CD14-positive monocyte (primary cell): ENCODE data around the gene TLX1. TPM values are rescaled to one million over a fixed set of nuclear protein-coding genes. Genes with fewer than 3 reads are reported as not detected.

Experiments used
- DNase-seq, 3 donors: peaks; one replicate each; pipeline ENCODE4 v3.0.0-alpha.2; 2011 to 2022
- H2AFZ ChIP-seq: 2 replicates; pipeline ENCODE4 v1.6.0; 2012; ENCODE audit warnings: mild to moderate bottlenecking, low read depth, low read length, inconsistent platforms; ENCODE audit not compliant: insufficient read depth, poor library complexity, severe bottlenecking
- H3K27ac ChIP-seq, 2 donors: 1 replicate in 1 of 2; 2 replicates in 1 of 2; pipeline ENCODE4 v1.5.1; 2012 to 2013; ENCODE audit warnings: low read length in 2 of 2, control low read depth in 1 of 2, inconsistent platforms in 1 of 2, low read depth in 1 of 2, mild to moderate bottlenecking in 1 of 2
- H3K27me3 ChIP-seq, 2 donors: one replicate each; pipeline versions ENCODE4 v1.6.0 to v1.6.1; 2011 to 2013; ENCODE audit warnings: low read length in 2 of 2; ENCODE audit not compliant: control insufficient read depth in 2 of 2, insufficient read depth in 2 of 2
- H3K36me3 ChIP-seq, 2 donors: replicated peaks in 1 of 2; 1 replicate in 1 of 2; 2 replicates in 1 of 2; pipeline versions ENCODE4 v1.5.1 to v1.6.1; 2012 to 2013; ENCODE audit warnings: low read length in 2 of 2, control low read depth in 1 of 2, inconsistent platforms in 1 of 2, mild to moderate bottlenecking in 1 of 2; ENCODE audit not compliant: insufficient read depth in 2 of 2, control insufficient read depth in 1 of 2
- H3K4me1 ChIP-seq, 2 donors: 1 replicate in 1 of 2; 2 replicates in 1 of 2; pipeline versions ENCODE4 v1.5.1 to v1.6.1; 2012 to 2013; ENCODE audit warnings: low read length in 2 of 2, control low read depth in 1 of 2, inconsistent platforms in 1 of 2, mild to moderate bottlenecking in 1 of 2, moderate library complexity in 1 of 2; ENCODE audit not compliant: insufficient read depth in 2 of 2, control insufficient read depth in 1 of 2
- H3K4me2 ChIP-seq: replicated peaks from 2 replicates; pipeline ENCODE3; 2012; ENCODE audit warnings: low read length, moderate library complexity, mild to moderate bottlenecking; ENCODE audit not compliant: poor library complexity, severe bottlenecking; ENCODE audit errors: extremely low read depth
- H3K4me3 ChIP-seq, 3 experiments: fragments of 200-600 bp in 1 of 3; sonication (generic) in 1 of 3; replicated peaks in 1 of 3; 1 replicate in 2 of 3; 2 replicates in 1 of 3; pipeline ENCODE4 v1.5.1; 2011 to 2013; ENCODE audit warnings: low read length in 3 of 3, mild to moderate bottlenecking in 3 of 3, control low read depth in 2 of 3, low read depth in 2 of 3, inconsistent platforms in 1 of 3, moderate library complexity in 1 of 3
- H3K79me2 ChIP-seq: 2 replicates; pipeline ENCODE4 v1.6.0; 2012; ENCODE audit warnings: mild to moderate bottlenecking, control low read depth, inconsistent platforms, low read length, moderate library complexity; ENCODE audit not compliant: insufficient read depth
- H3K9ac ChIP-seq: 2 replicates; pipeline ENCODE4 v1.6.0; 2017; ENCODE audit warnings: low read length, mild to moderate bottlenecking; ENCODE audit not compliant: insufficient read depth, poor library complexity, severe bottlenecking
- H3K9me3 ChIP-seq, 2 donors: replicated peaks in 1 of 2; 1 replicate in 1 of 2; 2 replicates in 1 of 2; pipeline versions ENCODE4 v1.5.1 to v1.6.1; 2012 to 2013; ENCODE audit warnings: low read length in 2 of 2, control low read depth in 1 of 2; ENCODE audit not compliant: control insufficient read depth in 1 of 2, insufficient read depth in 1 of 2
- H4K20me1 ChIP-seq: 2 replicates; pipeline ENCODE4 v1.6.0; 2012; ENCODE audit warnings: mild to moderate bottlenecking, low read length, control low read depth, moderate library complexity; ENCODE audit not compliant: insufficient read depth
- H3K27ac Mint-ChIP-seq, 7 donors: one replicate each; pipeline ENCODE4 v1.8.0; 2020; ENCODE audit warnings: mild to moderate bottlenecking in 7 of 7, mixed read lengths in 7 of 7, moderate library complexity in 6 of 7, inconsistent platforms in 2 of 7
- H3K27me3 Mint-ChIP-seq, 3 donors: one replicate each; pipeline ENCODE4 v1.8.0; 2021 to 2022; ENCODE audit warnings: low read depth in 3 of 3, mild to moderate bottlenecking in 3 of 3, mixed read lengths in 3 of 3, moderate library complexity in 3 of 3, inconsistent platforms in 1 of 3
- H3K36me3 Mint-ChIP-seq, 2 donors: one replicate each; pipeline ENCODE4 v1.8.0; 2020; ENCODE audit warnings: mixed read lengths in 2 of 2, inconsistent platforms in 1 of 2, mild to moderate bottlenecking in 1 of 2
- H3K4me1 Mint-ChIP-seq: one replicate; pipeline ENCODE4 v1.8.0; 2020; ENCODE audit warnings: mild to moderate bottlenecking, mixed read lengths
- H3K4me3 Mint-ChIP-seq, 2 donors: one replicate each; pipeline ENCODE4 v1.8.0; 2020; ENCODE audit warnings: mild to moderate bottlenecking in 2 of 2, mixed read lengths in 2 of 2, moderate library complexity in 1 of 2
- H3K9me3 Mint-ChIP-seq, 7 donors: one replicate each; pipeline ENCODE4 v1.8.0; 2020 to 2022; ENCODE audit warnings: mixed read lengths in 7 of 7, mild to moderate bottlenecking in 6 of 7, moderate library complexity in 6 of 7, inconsistent platforms in 2 of 7
- CTCF ChIP-seq: fragments of 200-600 bp; IDR thresholded peaks from one replicate; pipeline ENCODE4 v1.8.0; 2022; ENCODE audit warnings: antibody characterized with exemption, mild to moderate bottlenecking
- WGBS: methylation state at CpG from one replicate; pipeline ENCODE4 v1.1.5; 2013; ENCODE audit warnings: missing lambda C conversion rate; ENCODE audit not compliant: insufficient coverage; 5-methylcytosine and 5-hydroxymethylcytosine counted together
- intact Hi-C, 2 donors: fragments of 100-400 bp; cut with micrococcal nuclease; formaldehyde crosslinking; loops; one replicate each; pipeline versions ENCODE4 v1.15.0 to v1.15.1; 2023
- polyA plus RNA-seq, 3 donors: library from polyadenylated mRNA; depleted of rRNA in 1 of 3; unstranded in 2 of 3; stranded (reverse) in 1 of 3; fragments of 300-500 nt in 2 of 3; fragments of >200 nt in 1 of 3; fragmentation: Illumina TruSeq in 2 of 3; gene quantifications; 1 replicate in 2 of 3; 2 replicates in 1 of 3; pipeline ENCODE4 v1.2.3, GENCODE V29; 2012 to 2021

TLX1 gene
- polyA plus RNA-seq, 3 donors, result not detected

DNA sequence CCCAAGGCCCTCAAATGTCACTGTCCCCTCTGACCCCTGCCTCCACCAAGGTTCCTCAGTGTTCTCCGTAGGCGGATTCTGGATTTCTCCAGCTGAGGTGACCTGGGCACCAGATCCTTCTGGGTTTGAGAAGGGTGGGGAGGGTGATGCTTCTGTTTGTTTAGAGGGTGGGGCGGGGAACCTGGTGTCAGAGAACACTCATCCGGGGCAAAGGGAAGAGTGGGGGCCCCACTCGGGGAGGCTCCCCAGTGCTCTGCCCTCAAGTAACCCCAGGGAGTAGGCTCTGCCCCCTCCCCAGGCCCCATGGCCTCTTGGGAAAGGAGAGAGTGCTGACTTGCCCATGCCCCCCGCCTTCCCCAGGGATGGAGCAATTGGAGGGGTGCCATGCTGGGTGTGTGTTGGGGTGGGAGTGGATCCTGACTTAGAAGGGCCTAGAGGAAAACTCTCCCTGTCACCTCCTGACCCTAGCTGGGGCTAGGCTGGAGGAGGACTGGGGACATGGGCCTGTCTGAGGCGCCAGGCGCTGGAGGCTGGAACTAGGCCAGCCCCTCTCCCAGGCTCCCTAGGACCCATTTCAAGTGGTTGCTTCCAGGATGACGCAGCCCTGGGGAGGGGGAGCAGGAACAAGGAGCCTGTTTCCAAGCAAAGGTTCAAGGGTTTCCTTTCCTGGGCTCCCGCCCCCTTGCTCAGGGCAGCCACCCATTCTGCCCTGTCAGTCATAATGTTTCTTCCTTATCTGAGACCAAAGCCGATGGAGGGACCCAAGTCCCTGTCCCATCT lies 41.4 kb upstream of the TLX1 start:
- no peak for TF ChIP-seq CTCF
- 79% methylated on average over 5 of the region's 11 CpGs for WGBS
- no peak for DNase-seq
- H3K27me3 Mint-ChIP-seq, result peaks cover 60 to 93% (median 62%) of the 10 kb centered on the region in 3 donors
- H3K27ac ChIP-seq, result no peak overlapping the region
- no peak overlapping the region for H3K4me2 ChIP-seq
- H4K20me1 ChIP-seq, result no peaks in the 10 kb centered on the region
- peak overlapping the region in 1 of 7 donors; percentile 14 for H3K27ac Mint-ChIP-seq
- H3K4me3 ChIP-seq, result no peak overlapping the region
- peaks cover 14 to 72% of the 10 kb centered on the region in 2 donors for H3K27me3 ChIP-seq
- no peaks in the 10 kb centered on the region for H3K4me1 ChIP-seq
- H3K79me2 ChIP-seq, result no peaks in the 10 kb centered on the region
- H3K4me3 Mint-ChIP-seq, result peak overlapping the region in 1 of 2 donors; percentile 11
- no peaks in the 10 kb centered on the region for H3K9me3 ChIP-seq
- intact Hi-C loops, result no loop called here
- no peaks in the 10 kb centered on the region for H3K36me3 Mint-ChIP-seq
- H3K9me3 Mint-ChIP-seq, result peaks cover 0 to 2% (median 0%) of the 10 kb centered on the region in 7 donors
- no peak overlapping the region for H3K9ac ChIP-seq
- no peak overlapping the region for H2AFZ ChIP-seq
- no peaks in the 10 kb centered on the region for H3K4me1 Mint-ChIP-seq
- no peaks in the 10 kb centered on the region for H3K36me3 ChIP-seq

GRCh38 chr10:101090597-101090996 lies 40.5 kb upstream of the TLX1 start:
- H3K27ac Mint-ChIP-seq, result no peak overlapping the region
- Histone ChIP-seq H3K36me3 (no peaks in the 10 kb centered on the region), H3K9ac (no peak overlapping the region), H3K27me3 (peaks cover 14 to 63% of the 10 kb centered on the region in 2 donors), H3K27ac (no peak overlapping the region), H2AFZ (no peak overlapping the region), H3K4me1 (no peaks in the 10 kb centered on the region), H3K79me2 (no peaks in the 10 kb centered on the region), H3K4me2 (no peak overlapping the region), H4K20me1 (no peaks in the 10 kb centered on the region), H3K9me3 (no peaks in the 10 kb centered on the region), H3K4me3 (no peak overlapping the region)
- WGBS, result no CpG with 5 or more reads among the region's 5 CpGs
- intact Hi-C loops, result no loop called here
- DNase-seq, result no peak
- no peaks in the 10 kb centered on the region for H3K4me1 Mint-ChIP-seq
- H3K4me3 Mint-ChIP-seq, result peak overlapping the region in 1 of 2 donors; percentile 52
- no peaks in the 10 kb centered on the region for H3K36me3 Mint-ChIP-seq
- peaks cover 0 to 2% (median 0%) of the 10 kb centered on the region in 7 donors for H3K9me3 Mint-ChIP-seq
- peaks cover 55 to 89% (median 58%) of the 10 kb centered on the region in 3 donors for H3K27me3 Mint-ChIP-seq
- TF ChIP-seq CTCF, result no peak
